Calu3 (cell line): Measurements from ENCODE around the gene CYTH4. TPM values are rescaled to one million over a fixed set of nuclear protein-coding genes. Genes with fewer than 3 reads are reported as not detected.

Experiments used
- BruUV-seq: library from RNA; stranded (reverse); fragments of 400-500 nt; replicated peaks from 2 replicates; lab custom pipeline; 2021; lab: Mats Ljungman, UMichigan
- CTCF ChIA-PET: fragments of 300-600 bp; sonication (Branson Sonifier 250); formaldehyde crosslinking; loops from one replicate; lab custom pipeline; 2022; ENCODE audit warnings: antibody characterized with exemption; lab: Charles Lee
- DNase-seq: peaks from one replicate; pipeline ENCODE4 v3.0.0; 2022
- H3K27ac Mint-ChIP-seq: one replicate; pipeline ENCODE4 v1.8.0; 2022; ENCODE audit warnings: mixed read lengths; ENCODE audit not compliant: unreplicated experiment
- H3K27me3 Mint-ChIP-seq: one replicate; pipeline ENCODE4 v1.8.0; 2022; ENCODE audit warnings: mixed read lengths; ENCODE audit not compliant: unreplicated experiment
- H3K36me3 Mint-ChIP-seq: one replicate; pipeline ENCODE4 v1.8.0; 2022; ENCODE audit warnings: mild to moderate bottlenecking, moderate library complexity, mixed read lengths; ENCODE audit not compliant: insufficient read depth, unreplicated experiment
- H3K4me1 Mint-ChIP-seq: one replicate; pipeline ENCODE4 v1.8.0; 2022; ENCODE audit warnings: mild to moderate bottlenecking, low read depth, mixed read lengths; ENCODE audit not compliant: unreplicated experiment
- H3K4me3 Mint-ChIP-seq: one replicate; pipeline ENCODE4 v1.8.0; 2022; ENCODE audit warnings: mild to moderate bottlenecking, low read depth, moderate library complexity, mixed read lengths; ENCODE audit not compliant: unreplicated experiment
- H3K9me3 Mint-ChIP-seq: one replicate; pipeline ENCODE4 v1.8.0; 2022; ENCODE audit warnings: low read depth, mixed read lengths; ENCODE audit not compliant: unreplicated experiment
- intact Hi-C: fragments of 100-400 bp; cut with micrococcal nuclease; formaldehyde crosslinking; loops from one replicate; pipeline ENCODE4 v1.10.0; 2022; ENCODE audit not compliant: unreplicated experiment
- total RNA-seq: library from RNA; stranded (reverse); gene quantifications from 2 replicates; pipeline ENCODE4 v1.2.3, GENCODE V29; 2022
- TF ChIP-seq, protein P1 (sequence below): fragments of 200-600 bp; IDR thresholded peaks from one replicate; pipeline ENCODE4 v1.8.0; 2022; ENCODE audit warnings: antibody characterized with exemption; ENCODE audit not compliant: unreplicated experiment

The CYTH4 gene
- total RNA-seq, 1 experiment from 2014 or later, result 0.38 TPM

DNA sequence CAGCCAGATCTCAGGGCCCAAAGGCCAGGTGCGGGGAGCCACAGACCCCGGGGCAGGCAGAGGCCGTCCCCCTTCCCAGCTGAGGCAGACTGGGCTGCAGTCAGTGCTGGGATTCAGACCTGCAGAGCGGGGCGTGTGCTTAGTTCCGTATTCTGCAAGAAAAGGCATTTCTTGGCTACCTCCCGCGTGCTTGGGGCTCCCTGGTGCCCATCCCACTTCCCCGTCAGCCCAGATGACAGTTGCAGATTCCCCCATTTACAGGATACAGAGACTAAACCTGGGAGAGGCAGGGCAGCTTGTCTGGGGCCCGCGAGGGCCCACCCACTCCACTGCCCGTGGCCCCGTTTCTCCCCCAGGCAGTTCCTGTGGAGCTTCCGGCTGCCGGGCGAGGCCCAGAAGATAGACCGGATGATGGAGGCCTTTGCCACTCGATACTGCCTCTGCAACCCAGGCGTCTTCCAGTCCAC lies 18.3 kb downstream of the CYTH4 start:
- H3K4me3 Mint-ChIP-seq, result no peak overlapping the region
- intact Hi-C loops, result no loop called here
- TF ChIP-seq, protein P1, sequence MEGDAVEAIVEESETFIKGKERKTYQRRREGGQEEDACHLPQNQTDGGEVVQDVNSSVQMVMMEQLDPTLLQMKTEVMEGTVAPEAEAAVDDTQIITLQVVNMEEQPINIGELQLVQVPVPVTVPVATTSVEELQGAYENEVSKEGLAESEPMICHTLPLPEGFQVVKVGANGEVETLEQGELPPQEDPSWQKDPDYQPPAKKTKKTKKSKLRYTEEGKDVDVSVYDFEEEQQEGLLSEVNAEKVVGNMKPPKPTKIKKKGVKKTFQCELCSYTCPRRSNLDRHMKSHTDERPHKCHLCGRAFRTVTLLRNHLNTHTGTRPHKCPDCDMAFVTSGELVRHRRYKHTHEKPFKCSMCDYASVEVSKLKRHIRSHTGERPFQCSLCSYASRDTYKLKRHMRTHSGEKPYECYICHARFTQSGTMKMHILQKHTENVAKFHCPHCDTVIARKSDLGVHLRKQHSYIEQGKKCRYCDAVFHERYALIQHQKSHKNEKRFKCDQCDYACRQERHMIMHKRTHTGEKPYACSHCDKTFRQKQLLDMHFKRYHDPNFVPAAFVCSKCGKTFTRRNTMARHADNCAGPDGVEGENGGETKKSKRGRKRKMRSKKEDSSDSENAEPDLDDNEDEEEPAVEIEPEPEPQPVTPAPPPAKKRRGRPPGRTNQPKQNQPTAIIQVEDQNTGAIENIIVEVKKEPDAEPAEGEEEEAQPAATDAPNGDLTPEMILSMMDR, result no peak
- BruUV-seq, result no TSS peak
- no peaks in the 10 kb centered on the region for H3K27me3 Mint-ChIP-seq
- peaks cover 5% of the 10 kb centered on the region for H3K36me3 Mint-ChIP-seq
- no peaks in the 10 kb centered on the region for H3K9me3 Mint-ChIP-seq
- DNase-seq, result no peak
- peaks cover 21% of the 10 kb centered on the region for H3K4me1 Mint-ChIP-seq
- CTCF ChIA-PET, result no interaction called here
- no peak overlapping the region for H3K27ac Mint-ChIP-seq

DNA sequence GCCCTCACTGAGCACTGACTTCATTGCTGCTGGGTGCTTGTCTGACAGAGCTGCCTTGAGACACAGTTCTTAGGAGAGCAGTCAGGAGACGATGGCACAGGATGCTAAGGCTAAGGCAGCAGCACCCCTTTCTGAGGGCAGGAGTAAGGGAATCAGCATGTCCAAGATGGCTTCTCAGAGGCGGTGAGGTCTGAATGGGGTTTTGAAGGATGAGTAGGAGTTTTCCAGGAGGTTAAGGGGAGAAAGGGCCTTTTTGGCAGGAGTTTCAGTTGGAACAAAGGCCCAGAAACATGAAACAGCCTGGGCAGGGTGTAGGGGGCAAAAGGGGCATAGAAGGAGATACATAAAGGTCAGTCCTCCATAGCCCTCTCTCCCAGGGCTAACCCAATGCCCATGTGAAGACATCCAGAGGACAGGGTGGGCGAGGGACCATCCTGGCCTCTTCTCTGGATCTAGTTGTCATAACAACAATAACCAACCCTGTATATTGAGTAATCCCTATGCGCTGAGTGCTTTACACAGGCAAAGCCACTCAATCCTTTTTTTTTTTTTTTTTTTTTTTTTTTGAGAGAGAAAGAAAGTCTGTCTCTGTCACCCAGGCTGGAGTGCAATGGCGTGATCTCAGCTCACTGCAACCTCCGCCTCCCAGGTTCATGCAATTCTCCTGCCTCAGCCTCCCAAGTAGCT lies 19.0 kb downstream of the CYTH4 start:
- intact Hi-C loops, result no loop called here
- no TSS peak for BruUV-seq
- Mint-ChIP-seq H3K4me1 (peaks cover 27% of the 10 kb centered on the region), H3K27me3 (no peaks in the 10 kb centered on the region), H3K9me3 (no peaks in the 10 kb centered on the region), H3K36me3 (peaks cover 8% of the 10 kb centered on the region), H3K4me3 (no peak overlapping the region), H3K27ac (no peak overlapping the region)
- TF ChIP-seq, protein P1, result no peak
- CTCF ChIA-PET, result interaction anchor here (0.6 to 0.7 kb wide), 2 partner anchors 72 to 154 kb away, joined by 3 read pairs; no protein-coding TSS in a partner anchor
- DNase-seq, result no peak

DNA sequence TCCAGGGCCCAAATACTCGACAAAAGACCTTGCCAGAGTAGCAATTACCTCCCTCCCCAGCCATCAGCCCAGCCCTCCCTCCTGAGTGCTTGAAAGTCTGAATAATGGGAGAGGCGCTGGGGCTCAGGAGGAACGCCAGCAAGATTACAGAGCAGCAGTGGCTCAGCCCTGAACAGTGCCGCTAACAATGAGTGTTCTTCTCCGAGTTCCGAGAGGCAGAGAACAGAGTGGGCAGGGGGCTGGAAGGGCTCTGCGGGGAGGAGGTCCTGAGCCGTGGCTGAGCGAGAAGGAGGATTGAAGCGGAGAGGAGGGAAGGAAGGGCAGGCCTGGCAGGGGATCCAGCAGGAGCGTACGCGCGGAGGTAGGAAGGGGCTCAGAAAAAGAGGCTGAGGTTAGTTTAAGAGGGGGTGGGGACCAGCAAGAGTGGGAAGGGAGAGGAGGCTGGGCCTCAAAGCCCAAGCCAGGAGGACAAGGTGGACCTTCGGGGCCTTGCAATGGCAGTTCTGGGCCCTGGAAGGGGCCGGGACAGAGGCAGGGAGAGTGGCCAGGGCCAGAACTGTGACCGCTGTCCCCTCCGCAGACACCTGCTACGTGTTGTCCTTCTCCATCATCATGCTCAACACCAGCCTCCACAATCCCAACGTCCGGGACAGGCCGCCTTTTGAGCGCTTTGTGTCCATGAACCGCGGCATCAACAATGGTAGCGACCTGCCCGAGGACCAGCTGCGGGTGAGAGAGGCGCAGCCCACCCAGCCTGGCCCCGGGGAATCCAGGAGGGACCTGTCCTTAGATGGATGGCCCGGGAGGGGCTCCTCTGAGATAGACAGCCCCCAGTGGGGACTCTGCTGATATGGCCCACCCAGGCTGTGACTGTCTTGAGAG lies 20.6 kb downstream of the CYTH4 start:
- no peak overlapping the region for H3K4me3 Mint-ChIP-seq
- TF ChIP-seq, protein P1, result no peak
- H3K27me3 Mint-ChIP-seq, result no peaks in the 10 kb centered on the region
- CTCF ChIA-PET, result interaction anchor here (0.7 kb wide), 1 partner anchor 49 kb away, joined by 4 read pairs; no protein-coding TSS in a partner anchor
- intact Hi-C loops, result no loop called here
- H3K9me3 Mint-ChIP-seq, result no peaks in the 10 kb centered on the region
- peaks cover 44% of the 10 kb centered on the region for H3K4me1 Mint-ChIP-seq
- peaks cover 20% of the 10 kb centered on the region for H3K36me3 Mint-ChIP-seq
- BruUV-seq, result no TSS peak
- DNase-seq, result no peak
- H3K27ac Mint-ChIP-seq, result no peak overlapping the region

DNA sequence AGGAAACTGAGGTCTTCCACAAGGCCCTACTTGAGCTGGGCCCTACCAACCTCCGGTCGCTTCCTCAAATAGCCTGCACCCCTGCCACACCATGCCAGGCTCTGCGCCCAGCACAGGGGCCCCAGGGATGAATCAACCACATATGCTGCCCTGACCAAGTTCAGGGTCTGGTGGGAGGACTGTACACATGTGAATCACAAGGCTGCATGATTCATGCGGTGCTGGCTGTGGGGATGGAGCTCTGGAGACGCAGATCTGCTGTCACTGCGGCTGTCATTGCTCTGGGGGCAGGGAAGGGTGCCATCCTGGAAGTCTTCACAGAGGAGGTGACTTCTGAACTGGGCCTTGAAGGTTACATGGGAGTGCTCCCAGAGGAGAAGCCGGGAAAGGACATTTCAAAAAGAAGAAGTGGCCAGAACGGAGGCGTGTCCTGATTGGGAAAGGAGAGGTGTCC lies 21.5 kb downstream of the CYTH4 start:
- CTCF ChIA-PET, result interaction anchor here (0.6 to 1.5 kb wide), 3 partner anchors 13 to 129 kb away, joined by 3 to 9 read pairs (median 5); no protein-coding TSS in a partner anchor
- Mint-ChIP-seq H3K36me3 (peaks cover 24% of the 10 kb centered on the region), H3K9me3 (no peaks in the 10 kb centered on the region), H3K4me3 (peak overlapping the region; percentile 27), H3K27ac (peak overlapping the region; percentile 18), H3K4me1 (peaks cover 52% of the 10 kb centered on the region), H3K27me3 (no peaks in the 10 kb centered on the region)
- BruUV-seq, result no TSS peak
- intact Hi-C loops, result no loop called here
- peak; percentile 54 for DNase-seq
- TF ChIP-seq, protein P1, result no peak
